GM23248 (cell line): ENCODE measurements around the gene LFNG.

Experiments used
- EZH2 ChIP-seq: fragments of 200-600 bp; sonication (generic); IDR thresholded peaks from 2 replicates; pipeline ENCODE4 v1.6.1; 2018; ENCODE audit warnings: antibody characterized with exemption, mild to moderate bottlenecking; ENCODE audit not compliant: insufficient read depth, poor library complexity, severe bottlenecking
- EZH2phosphoT487 ChIP-seq: fragments of 200-600 bp; sonication (generic); IDR thresholded peaks from 2 replicates; pipeline ENCODE4 v1.6.1; 2018; ENCODE audit warnings: antibody characterized with exemption, moderate library complexity, mild to moderate bottlenecking, low read depth; ENCODE audit not compliant: insufficient read depth

DNA sequence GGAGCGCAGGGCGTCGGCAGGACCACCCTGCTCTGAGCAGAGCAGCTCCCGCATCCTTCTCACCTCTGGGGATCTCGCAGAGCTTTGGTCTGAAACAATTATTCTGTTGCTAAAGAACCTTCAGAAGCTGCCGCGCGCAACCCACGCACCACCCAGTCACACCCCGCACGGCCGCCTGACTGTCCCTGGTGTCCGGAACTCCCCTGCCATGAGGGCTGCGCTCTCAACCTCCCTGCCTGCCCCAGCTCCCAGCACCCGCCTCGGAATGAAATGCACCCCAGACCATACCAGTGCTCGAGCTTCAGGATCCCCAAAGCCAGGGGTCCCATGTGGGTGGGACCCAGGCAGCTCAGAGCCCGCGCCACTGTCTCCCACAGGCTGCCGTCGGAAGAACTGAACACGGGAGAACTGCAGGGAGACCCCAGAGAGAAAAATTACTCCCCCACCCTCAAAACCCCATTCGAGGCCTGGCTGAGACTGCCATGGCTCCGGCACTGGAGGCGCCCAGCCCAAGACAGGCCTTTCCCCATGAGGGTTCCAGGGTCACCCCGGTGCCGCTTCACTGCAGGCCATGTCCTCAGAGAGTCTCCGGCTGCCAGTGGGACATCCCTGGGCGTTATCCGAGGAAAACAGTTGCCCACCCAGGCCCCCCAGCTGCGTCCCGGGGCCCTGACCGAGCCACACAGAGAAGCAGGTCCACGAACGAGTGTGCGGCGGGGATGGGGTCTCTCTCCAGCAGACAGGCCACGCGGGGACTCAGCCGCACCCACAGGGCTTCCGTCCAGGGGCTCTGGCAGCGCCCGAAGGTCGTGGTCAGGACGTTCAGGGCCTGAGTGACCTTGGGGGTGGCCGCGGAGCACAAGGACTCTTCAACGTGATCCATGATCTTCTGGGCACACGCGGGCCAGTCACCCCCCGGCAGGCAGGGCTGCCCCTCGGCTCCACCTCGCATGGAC is 23.6 kb downstream of the LFNG start:
- TF ChIP-seq EZH2 (no peak), EZH2phosphoT487 (no peak)
